HepG2 (cell line): Measurements from ENCODE around the gene KHK. TPM values are rescaled to one million over a fixed set of nuclear protein-coding genes. Genes with fewer than 3 reads are reported as not detected.

Experiments
- ATAC-seq: fragments of 200-7000 bp; cut with Tn5 transposase; 3 replicates; pipeline ENCODE4 v1.9.1; 2020; ENCODE audit warnings: mild to moderate bottlenecking, moderate library complexity
- BruUV-seq: library from RNA; stranded (reverse); fragments of 400-500 nt; replicated peaks from 2 replicates; lab custom pipeline; 2021; lab: Mats Ljungman, UMichigan
- CTCF ChIA-PET: fragments of 300-600 bp; formaldehyde crosslinking; extraction: SDS; loops from one replicate; lab custom pipeline; 2021; ENCODE audit warnings: low total read pairs, inconsistent platforms, low intra/inter-chr PET ratio; lab: Yijun Ruan, JAX
- POLR2A ChIA-PET: fragments of 350-600 bp; sonication (Branson Sonifier 250); formaldehyde crosslinking; loops from one replicate; lab custom pipeline; 2020; ENCODE audit warnings: antibody characterized with exemption, inconsistent platforms; lab: Yijun Ruan, JAX
- DNase-seq: peaks from one replicate; pipeline ENCODE4 v3.0.0-alpha.2; 2015; ENCODE audit warnings: low spot score
- FAIRE-seq: peaks from 3 replicates; lab custom pipeline; 2011; peaks lifted over from hg19 to GRCh38; lab: Jason Lieb, UNC
- H2AFZ ChIP-seq: one replicate; pipeline ENCODE4 v1.6.1; 2011; ENCODE audit warnings: low read length, inconsistent platforms
- H3K27ac ChIP-seq: fragments of 300-600 bp; 3 replicates; pipeline ENCODE4 v1.8.0; 2011; ENCODE audit warnings: mixed run types, mild to moderate bottlenecking, mixed read lengths, low read length, inconsistent platforms; ENCODE audit not compliant: insufficient read depth; ENCODE audit errors: extremely low read length
- H3K27me3 ChIP-seq, 2 experiments: fragments of 200-600 bp in 1 of 2; 2 replicates in 1 of 2; 3 replicates in 1 of 2; pipeline versions ENCODE4 v1.6.0 to v1.8.0; 2011; ENCODE audit warnings: low read length in 2 of 2, mild to moderate bottlenecking in 2 of 2, moderate library complexity in 2 of 2, inconsistent platforms in 1 of 2; ENCODE audit not compliant: insufficient read depth in 2 of 2, control insufficient read depth in 1 of 2
- H3K36me3 ChIP-seq, 2 experiments: fragments of 200-600 bp in 1 of 2; replicated peaks in 1 of 2; 2 replicates in 1 of 2; 3 replicates in 1 of 2; pipeline versions ENCODE4 v1.5.1 to v1.8.0; 2011; ENCODE audit warnings: low read length in 2 of 2, inconsistent platforms in 1 of 2; ENCODE audit not compliant: insufficient read depth in 2 of 2, control insufficient read depth in 1 of 2
- H3K4me1 ChIP-seq: 2 replicates; pipeline ENCODE4 v1.5.1; 2012; ENCODE audit warnings: low read length, inconsistent platforms; ENCODE audit not compliant: insufficient read depth
- H3K4me2 ChIP-seq: 2 replicates; pipeline ENCODE4 v1.6.0; 2011; ENCODE audit warnings: low read depth, low read length, inconsistent platforms
- H3K4me3 ChIP-seq, 3 experiments: fragments of 200-600 bp in 1 of 3; sonication (generic), shearing (Covaris generic) in 1 of 3; replicated peaks in 1 of 3; 2 replicates each; pipeline ENCODE4 v1.5.1; 2011 to 2016; ENCODE audit warnings: low read length in 3 of 3, inconsistent platforms in 2 of 3, low read depth in 2 of 3, mild to moderate bottlenecking in 2 of 3, control low read depth in 1 of 3, mixed read lengths in 1 of 3; ENCODE audit not compliant: insufficient read depth in 1 of 3
- H3K79me2 ChIP-seq: one replicate; pipeline ENCODE4 v1.6.1; 2011; ENCODE audit warnings: low read length, inconsistent platforms; ENCODE audit not compliant: insufficient read depth
- H3K9ac ChIP-seq: 2 replicates; pipeline ENCODE4 v1.6.0; 2011; ENCODE audit warnings: mild to moderate bottlenecking, low read depth, low read length, inconsistent platforms; ENCODE audit not compliant: insufficient read depth
- H3K9me3 ChIP-seq: 2 replicates; pipeline ENCODE4 v1.5.1; 2012; ENCODE audit warnings: mild to moderate bottlenecking, low read length
- H4K20me1 ChIP-seq: 2 replicates; pipeline ENCODE4 v1.6.0; 2011; ENCODE audit warnings: inconsistent platforms, mild to moderate bottlenecking, low read length, moderate library complexity; ENCODE audit not compliant: insufficient read depth
- CHD2 ChIP-seq: IDR thresholded peaks from 2 replicates; pipeline ENCODE4 v1.6.1; 2011; ENCODE audit warnings: low read depth, low read length, improper control_type of control experiment
- GATAD2A ChIP-seq: IDR thresholded peaks from 2 replicates; pipeline ENCODE4 v1.6.1; 2016
- KLF15 ChIP-seq: sonication (generic); formaldehyde crosslinking; IDR thresholded peaks from 2 replicates; pipeline ENCODE4 v1.8.1; 2023; ENCODE audit warnings: borderline replicate concordance, mild to moderate bottlenecking, inconsistent platforms, missing genetic modification reagents, mixed read lengths
- PHF5A ChIP-seq: IDR thresholded peaks from one replicate; pipeline ENCODE4 v1.6.1; 2018; ENCODE audit warnings: low read depth, missing genetic modification reagents; ENCODE audit not compliant: unreplicated experiment
- REL ChIP-seq: sonication (generic); formaldehyde crosslinking; conservative IDR thresholded peaks from 2 replicates; pipeline ENCODE4 v1.8.0; 2022; ENCODE audit warnings: mild to moderate bottlenecking, missing genetic modification reagents, moderate library complexity
- SNAPC4 ChIP-seq: sonication (generic); formaldehyde crosslinking; IDR thresholded peaks from 2 replicates; pipeline ENCODE4 v1.4.0; 2020; ENCODE audit warnings: mild to moderate bottlenecking, missing genetic modification reagents
- ZFY ChIP-seq: sonication (generic); formaldehyde crosslinking; IDR thresholded peaks from 2 replicates; pipeline ENCODE4 v1.4.0; 2020; ENCODE audit warnings: missing genetic modification reagents
- ZMYM2 ChIP-seq: sonication (generic); formaldehyde crosslinking; IDR thresholded peaks from 2 replicates; pipeline ENCODE4 v1.8.0; 2022; ENCODE audit warnings: mild to moderate bottlenecking, missing genetic modification reagents
- ZNF605 ChIP-seq: sonication (generic); formaldehyde crosslinking; IDR thresholded peaks from 2 replicates; pipeline ENCODE4 v1.8.0; 2022; ENCODE audit warnings: mild to moderate bottlenecking, missing genetic modification reagents
- ZSCAN22 ChIP-seq: sonication (generic); formaldehyde crosslinking; IDR thresholded peaks from 2 replicates; pipeline ENCODE4 v1.4.0; 2020; ENCODE audit warnings: mild to moderate bottlenecking, missing genetic modification reagents
- WGBS: methylation state at CpG from one replicate; pipeline ENCODE4 v1.1.6; 2017; ENCODE audit warnings: low lambda C conversion rate; 5-methylcytosine and 5-hydroxymethylcytosine counted together
- in situ Hi-C: cut with HindIII; loops from 2 replicates; pipeline ENCODE4 v1.10.0; 2017; ENCODE audit warnings: low pct_unique_long_range_greater_than_20kb; ENCODE audit not compliant: extremely low pct_ligation_motif_present
- intact Hi-C: fragments of 100-400 bp; cut with micrococcal nuclease; formaldehyde crosslinking; loops from one replicate; pipeline ENCODE4 v1.10.0; 2022; ENCODE audit not compliant: unreplicated experiment
- polyA plus RNA-seq, 8 experiments: library from polyadenylated mRNA; depleted of rRNA in 3 of 8; stranded (reverse) in 7 of 8; unstranded in 1 of 8; fragments of >200 nt; fragmentation: Illumina TruSeq in 4 of 8; extraction: Trizol in 4 of 8; gene quantifications; 2 replicates each; pipeline versions ENCODE4 v1.2.1 to v1.2.3, GENCODE V29; 2011 to 2016; ENCODE audit warnings: low read depth in 4 of 8, missing spikeins in 1 of 8, mixed read lengths in 1 of 8; ENCODE audit not compliant: insufficient read depth in 1 of 8
- total RNA-seq, 5 experiments: library from RNA; depleted of rRNA; stranded (reverse); fragments of >200 nt; fragmentation: Illumina TruSeq; extraction: Trizol; gene quantifications; 2 replicates each; pipeline ENCODE4 v1.2.3, GENCODE V29; 2016; ENCODE audit warnings: low read depth in 1 of 5
- TF ChIP-seq, protein P1 (sequence below): IDR thresholded peaks from 2 replicates; pipeline ENCODE4 v1.6.1; 2016; ENCODE audit warnings: missing compliant biosample characterization, missing genetic modification reagents, borderline replicate concordance

Gene KHK
- total and polyA plus RNA-seq, 2 of the 13 experiments (the other 11 are each of a cell fraction or from before 2014, with no cell fraction given) = 40.9 to 99.2 TPM

GRCh38 chr2:27060323-27060722 lies 26.2 kb upstream of the KHK start (continued):
- TF ChIP-seq ZMYM2 (CRISPR knock-in tag) (no peak), ZNF605 (CRISPR knock-in tag) (0 out of 2 replicates have a peak, but pooled peaks have one; percentile 34)

DNA sequence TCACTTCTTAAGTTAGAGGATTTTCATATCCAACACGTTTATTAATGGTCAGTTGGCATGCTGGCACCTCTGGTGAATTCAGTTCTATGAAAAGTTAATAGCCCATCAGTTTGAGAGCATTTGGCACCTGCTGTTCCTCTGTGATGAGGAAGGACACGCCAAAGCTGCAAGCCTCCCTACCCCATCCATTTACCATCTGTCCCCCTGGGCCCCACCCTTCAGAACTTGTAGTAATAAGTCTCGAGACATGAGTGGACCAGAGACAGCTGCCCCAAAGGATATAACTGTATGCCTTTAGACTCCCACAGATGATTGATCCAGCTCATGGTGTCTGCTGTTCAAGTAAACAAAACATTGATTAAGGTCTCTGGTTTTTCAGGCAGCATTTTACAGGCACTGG lies 21.4 kb upstream of the KHK start:
- no peak overlapping the region for H3K27ac ChIP-seq
- intact Hi-C loops = no loop called here
- BruUV-seq = no TSS peak
- ChIA-PET CTCF (no interaction called here), POLR2A (interaction anchor here (1.3 to 11.6 kb wide), 5 partner anchors 7 to 28 kb away, joined by 4 to 100 read pairs (median 14); partner anchors contain the start of genes AGBL5 and KHK)
- ATAC-seq = no peak
- no peak overlapping the region for H3K4me3 ChIP-seq
- TF ChIP-seq REL (CRISPR knock-in tag) (0 out of 2 replicates have a peak, but pooled peaks have one; percentile 23), SNAPC4 (CRISPR knock-in tag) (no peak), GATAD2A (no peak), ZFY (CRISPR knock-in tag) (no peak), PHF5A (CRISPR knock-in tag) (no peak), CHD2 (no peak), ZSCAN22 (CRISPR knock-in tag) (no peak), KLF15 (CRISPR knock-in tag) (no peak)
- TF ChIP-seq, protein P1, sequence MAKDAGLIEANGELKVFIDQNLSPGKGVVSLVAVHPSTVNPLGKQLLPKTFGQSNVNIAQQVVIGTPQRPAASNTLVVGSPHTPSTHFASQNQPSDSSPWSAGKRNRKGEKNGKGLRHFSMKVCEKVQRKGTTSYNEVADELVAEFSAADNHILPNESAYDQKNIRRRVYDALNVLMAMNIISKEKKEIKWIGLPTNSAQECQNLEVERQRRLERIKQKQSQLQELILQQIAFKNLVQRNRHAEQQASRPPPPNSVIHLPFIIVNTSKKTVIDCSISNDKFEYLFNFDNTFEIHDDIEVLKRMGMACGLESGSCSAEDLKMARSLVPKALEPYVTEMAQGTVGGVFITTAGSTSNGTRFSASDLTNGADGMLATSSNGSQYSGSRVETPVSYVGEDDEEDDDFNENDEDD (CRISPR knock-in tag) = no peak
- TF ChIP-seq, all 625 proteins: peak for 1
- H2AFZ ChIP-seq = no peak overlapping the region
- H3K27me3 ChIP-seq = no peaks in the 10 kb centered on the region
- no peak overlapping the region for H3K9ac ChIP-seq
- peaks cover 18 to 27% of the 10 kb centered on the region in 2 experiments for H3K36me3 ChIP-seq
- no peak for DNase-seq
- H3K4me1 ChIP-seq = peaks cover 20% of the 10 kb centered on the region
- no peak for FAIRE-seq
- WGBS = 98% methylated on average over 3 of the region's 3 CpGs
- H4K20me1 ChIP-seq = peaks cover 2% of the 10 kb centered on the region; the same call in 1 of the 2 replicates
- in situ Hi-C loops = no loop called here
- H3K4me2 ChIP-seq = no peak overlapping the region
- H3K79me2 ChIP-seq = peaks cover 17% of the 10 kb centered on the region
- no peaks in the 10 kb centered on the region for H3K9me3 ChIP-seq
